GM21723 (cell line): Measurements from ENCODE around the gene TMBIM6.
"Not testable (repeated sequence)": the region's sequence is repeated elsewhere in the genome, so short reads cannot be mapped to it uniquely, and the experiment has no call there.

Experiments used
- ATAC-seq: cut with Tn5 transposase; IDR thresholded peaks from one replicate; pipeline ENCODE4 v1.9.1; 2021; ENCODE audit warnings: mild to moderate bottlenecking, moderate library complexity; ENCODE audit not compliant: unreplicated experiment

Gene TMBIM6

GRCh38 chr12:49728446-49728845 is 12.9 kb upstream of the TMBIM6 start:
- no peak for ATAC-seq

GRCh38 chr12:49730050-49730449 is 11.3 kb upstream of the TMBIM6 start:
- no peak for ATAC-seq

GRCh38 chr12:49730568-49731101 is 10.7 kb upstream of the TMBIM6 start:
- ATAC-seq: no peak

GRCh38 chr12:49733219-49734017 is 7.9 kb upstream of the TMBIM6 start:
- no peak for ATAC-seq

GRCh38 chr12:49734900-49735299 is 6.5 kb upstream of the TMBIM6 start:
- ATAC-seq: not testable (repeated sequence)

GRCh38 chr12:49738721-49739120 is 2.6 kb upstream of the TMBIM6 start:
- ATAC-seq: not testable (repeated sequence)

GRCh38 chr12:49740277-49740676 is 1.1 kb upstream of the TMBIM6 start:
- not testable (repeated sequence) for ATAC-seq

- ATAC-seq: peak; percentile 63
Measured at GRCh38 chr12:49741882-49742620, 694 bp downstream of the TMBIM6 start.

GRCh38 chr12:49744363-49744885 is 3.1 kb downstream of the TMBIM6 start:
- no peak for ATAC-seq

- ATAC-seq: no peak
Measured at GRCh38 chr12:49748306-49748705, 6.9 kb downstream of the TMBIM6 start.

GRCh38 chr12:49748800-49749199 is 7.4 kb downstream of the TMBIM6 start:
- no peak for ATAC-seq

- ATAC-seq: peak; percentile 39
Measured at GRCh38 chr12:49750027-49750995, 9.0 kb downstream of the TMBIM6 start.

GRCh38 chr12:49750996-49751393 is 9.6 kb downstream of the TMBIM6 start:
- no peak for ATAC-seq

- ATAC-seq: no peak
Measured at GRCh38 chr12:49761677-49762467, 20.5 kb downstream of the TMBIM6 start.

GRCh38 chr12:49762468-49762847 is 21.1 kb downstream of the TMBIM6 start:
- ATAC-seq: no peak

GRCh38 chr12:49763006-49763591 is 21.7 kb downstream of the TMBIM6 start:
- no peak for ATAC-seq

- ATAC-seq: no peak
Measured at GRCh38 chr12:49764126-49764525, 22.8 kb downstream of the TMBIM6 start.

GRCh38 chr12:49766115-49766455 is 24.7 kb downstream of the TMBIM6 start:
- ATAC-seq: no peak

- no peak for ATAC-seq
Measured at GRCh38 chr12:49767333-49767732, 26.0 kb downstream of the TMBIM6 start.
